ENCODE measurements around the gene LCN6. TPM values are rescaled to one million over a fixed set of nuclear protein-coding genes. Genes with fewer than 3 reads are reported as not detected.

Gene LCN6
- total and polyA plus RNA-seq, 9 of the 15 experiments (the other 6 are each of a cell fraction or from before 2014, with no cell fraction given), result 0.10 to 0.45 (median 0.37) TPM; not detected in 5

- TF ChIP-seq ARID1B (IDR thresholded peaks at IDR 0.05) (peak; percentile 84), PHF8 (IDR thresholded peaks at IDR 0.05; ENCODE audit: borderline replicate concordance, low read length) (peak; percentile 24; the same call in 1 of the 2 replicates), ZBTB2 (IDR thresholded peaks at IDR 0.05) (peak; percentile 50; the same call in 1 of the 2 replicates), L3MBTL2 (IDR thresholded peaks at IDR 0.05) (peak; percentile 46; the same call in 1 of the 2 replicates), DPF2 (IDR thresholded peaks at IDR 0.05) (peak; percentile 67), EP300 (IDR thresholded peaks at IDR 0.05; ENCODE audit: low read length) (peak; percentile 74), MAX (CRISPR knock-in tag; IDR thresholded peaks at IDR 0.05) (peak; percentile 45), HDGF (IDR thresholded peaks at IDR 0.05) (0 out of 2 replicates have a peak, but pooled peaks have one; percentile 39), LEF1 (IDR thresholded peaks at IDR 0.05) (peak; percentile 83), HDAC1 (IDR thresholded peaks at IDR 0.05) (peak in 1 of 2 experiments; percentile 50; a peak in 1 of 4 replicates), TFAP4 (CRISPR knock-in tag; IDR thresholded peaks at IDR 0.05; ENCODE audit: borderline replicate concordance) (peak; percentile 29; the same call in 1 of the 2 replicates), BRD9 (IDR thresholded peaks at IDR 0.05; ENCODE audit: low read depth, partially characterized antibody) (peak; percentile 48), HMBOX1 (IDR thresholded peaks at IDR 0.05) (peak; percentile 34; the same call in 1 of the 2 replicates), SMAD4 (CRISPR knock-in tag; conservative IDR thresholded peaks at IDR 0.05) (peak; percentile 17), GTF2E2 (tag; IDR thresholded peaks at IDR 0.05) (peak; percentile 69; the same call in 1 of the 2 replicates), ZNF197 (CRISPR knock-in tag; IDR thresholded peaks at IDR 0.05; ENCODE audit: low read depth) (peak; percentile 59; the same call in 1 of the 2 replicates), MECOM (CRISPR knock-in tag; IDR thresholded peaks at IDR 0.05) (peak; percentile 25; the same call in 1 of the 2 replicates), ZBTB9 (CRISPR knock-in tag; IDR thresholded peaks at IDR 0.05) (peak; percentile 51; the same call in 1 of the 2 replicates), MNT (conservative IDR thresholded peaks at IDR 0.05) (peak; percentile 46 to 51; a peak in 3 of 4 replicates), TRIM24 (IDR thresholded peaks at IDR 0.05) (peak; percentile 35 to 46; a peak in 1 of 4 replicates), EP400 (IDR thresholded peaks at IDR 0.05) (peak; percentile 28; the same call in 1 of the 2 replicates)
Measured at GRCh38 chr9:136788644-136789522, 40.6 kb upstream of the LCN6 start (continued).

Measured in K562 (cell line).